Measurements from ENCODE around the gene MTSS2. TPM values are rescaled to one million over a fixed set of nuclear protein-coding genes. Genes with fewer than 3 reads are reported as not detected.

Gene MTSS2
- total RNA-seq, 1 experiment from 2014 or later = 52.0 TPM

DNA sequence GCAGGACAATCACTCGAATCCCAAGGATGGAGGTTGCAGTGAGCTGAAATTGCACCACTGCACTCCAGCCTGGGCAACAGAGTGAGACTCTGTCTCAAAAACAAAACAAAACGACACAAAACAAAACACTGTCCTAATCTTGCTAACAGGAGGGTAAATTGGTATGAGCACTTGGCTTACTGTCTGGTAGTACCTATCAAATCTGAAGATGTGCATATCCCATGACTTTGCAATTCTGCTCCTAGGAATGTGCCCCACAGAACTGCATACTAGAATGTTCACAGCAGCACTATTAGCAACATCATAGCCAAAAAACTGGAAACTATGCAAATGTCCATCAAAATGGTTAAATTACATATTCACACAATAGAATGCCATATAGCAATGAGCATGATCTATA is 15.7 kb downstream of the MTSS2 start:
- H3K9me3 ChIP-seq = no peaks in the 10 kb centered on the region
- H3K4me3 ChIP-seq = no peak overlapping the region
- peaks cover 54% of the 10 kb centered on the region for H3K36me3 ChIP-seq
- no peaks in the 10 kb centered on the region for H3K27me3 ChIP-seq
- DNase-seq = no peak

- no peak for DNase-seq
- peaks cover 54% of the 10 kb centered on the region for H3K36me3 ChIP-seq
Observed at GRCh38 chr16:70665806-70666735, 19.8 kb downstream of the MTSS2 start.

GRCh38 chr16:70665113-70665694 is 20.6 kb downstream of the MTSS2 start:
- Histone ChIP-seq H3K9me3 (no peaks in the 10 kb centered on the region), H3K36me3 (peaks cover 48% of the 10 kb centered on the region), H3K4me3 (no peak overlapping the region), H3K27me3 (no peaks in the 10 kb centered on the region)
- no peak for DNase-seq

More at GRCh38 chr16:70665806-70666735, 19.8 kb downstream of the MTSS2 start:
- Histone ChIP-seq H3K4me3 (no peak overlapping the region), H3K9me3 (no peaks in the 10 kb centered on the region), H3K27me3 (no peaks in the 10 kb centered on the region)

- peaks cover 41% of the 10 kb centered on the region for H3K36me3 ChIP-seq
- no peaks in the 10 kb centered on the region for H3K27me3 ChIP-seq
- no peak for DNase-seq
- H3K4me3 ChIP-seq = no peak overlapping the region
- no peaks in the 10 kb centered on the region for H3K9me3 ChIP-seq
Observed at GRCh38 chr16:70664325-70665112, 21.3 kb downstream of the MTSS2 start.

DNA sequence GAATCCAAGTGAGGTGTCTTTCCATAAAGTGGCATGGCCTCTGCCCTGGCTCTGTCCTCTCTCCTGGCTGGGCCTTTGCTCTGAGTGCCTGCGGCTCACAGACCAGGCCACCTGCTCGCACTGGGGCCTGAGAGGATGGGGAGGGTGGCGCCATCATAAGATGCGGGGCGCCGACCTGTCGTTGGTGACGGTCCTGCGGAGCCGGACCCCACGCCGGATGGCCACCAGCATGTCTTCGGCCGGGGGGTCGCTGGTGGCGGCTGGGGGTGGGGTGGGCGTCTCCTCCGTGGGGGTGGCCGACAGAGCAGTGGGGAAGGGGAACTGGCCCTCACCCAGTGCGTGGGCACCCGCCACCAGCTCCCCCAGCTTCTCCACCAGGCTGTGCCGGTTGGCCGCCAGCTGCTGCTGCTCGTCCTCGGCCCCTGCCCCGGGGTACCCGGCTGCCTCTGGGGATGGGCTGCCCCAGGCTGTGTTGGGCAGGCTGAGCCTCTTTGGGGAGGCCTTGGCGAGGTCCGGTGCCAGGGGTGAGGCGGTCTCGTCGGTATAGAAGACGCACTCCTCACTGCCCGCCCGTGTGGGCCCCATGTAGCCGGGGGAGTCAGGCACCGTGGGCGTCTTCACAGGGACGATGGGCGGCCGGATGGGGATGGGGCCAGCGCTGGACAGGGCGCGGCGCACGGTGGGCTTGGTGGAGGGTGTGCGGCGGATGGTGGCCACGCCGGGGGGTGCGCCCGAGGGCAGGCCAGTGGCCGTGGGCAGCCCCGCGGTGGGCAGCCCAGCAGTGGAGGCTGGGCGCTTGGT is 22.1 kb downstream of the MTSS2 start:
- H3K4me3 ChIP-seq = no peak overlapping the region
- no peaks in the 10 kb centered on the region for H3K9me3 ChIP-seq
- DNase-seq = no peak
- H3K27me3 ChIP-seq = no peaks in the 10 kb centered on the region
- H3K36me3 ChIP-seq = peaks cover 33% of the 10 kb centered on the region

GRCh38 chr16:70662991-70663523 is 22.8 kb downstream of the MTSS2 start:
- Histone ChIP-seq H3K36me3 (peaks cover 28% of the 10 kb centered on the region), H3K9me3 (no peaks in the 10 kb centered on the region), H3K4me3 (no peak overlapping the region), H3K27me3 (no peaks in the 10 kb centered on the region)
- no peak for DNase-seq

DNA sequence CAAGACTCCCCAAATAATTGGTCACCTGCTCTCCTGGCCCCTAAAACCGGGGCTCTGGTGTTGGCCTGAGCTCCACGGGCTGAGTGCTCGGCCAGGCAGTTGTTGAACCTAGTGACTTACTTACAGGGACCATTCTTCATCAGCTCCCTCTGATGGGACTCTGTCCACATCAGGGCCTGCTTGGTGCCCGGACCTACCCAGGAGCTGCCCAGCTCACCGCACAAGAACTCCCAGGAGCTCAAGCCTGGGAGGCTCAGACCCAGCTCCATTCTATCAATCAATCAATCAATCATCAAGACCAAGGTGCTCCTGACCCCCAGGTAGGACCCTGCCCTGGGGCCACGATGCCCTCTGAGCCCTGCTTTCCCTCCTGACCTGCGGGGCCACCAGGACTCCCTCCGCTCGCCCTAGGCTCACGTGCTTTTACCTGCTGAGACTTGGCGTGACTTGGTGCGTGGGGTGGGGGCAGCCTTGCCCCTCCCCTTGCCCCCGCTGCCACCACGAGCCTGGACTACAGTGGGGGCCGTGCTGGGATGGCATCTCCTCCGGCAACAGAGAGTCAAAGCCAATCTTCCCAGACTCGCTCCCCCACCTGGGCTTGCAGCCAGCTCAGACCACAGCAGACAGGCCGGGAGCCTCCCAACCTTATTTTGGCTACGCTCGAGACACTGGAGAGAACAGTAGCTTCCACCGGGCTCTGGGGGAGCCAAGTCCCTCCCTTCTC is 23.8 kb downstream of the MTSS2 start:
- no peak for DNase-seq
- Histone ChIP-seq H3K4me3 (no peak overlapping the region), H3K36me3 (peaks cover 25% of the 10 kb centered on the region), H3K9me3 (no peaks in the 10 kb centered on the region), H3K27me3 (no peaks in the 10 kb centered on the region)

- Histone ChIP-seq H3K9me3 (no peaks in the 10 kb centered on the region), H3K4me3 (no peak overlapping the region), H3K27me3 (no peaks in the 10 kb centered on the region), H3K36me3 (peaks cover 21% of the 10 kb centered on the region)
- no peak for DNase-seq
Observed at GRCh38 chr16:70661534-70661917, 24.3 kb downstream of the MTSS2 start.

- Histone ChIP-seq H3K4me3 (no peak overlapping the region), H3K27me3 (no peaks in the 10 kb centered on the region), H3K36me3 (peaks cover 15% of the 10 kb centered on the region; the same call in 1 of the 2 replicates), H3K9me3 (no peaks in the 10 kb centered on the region)
- no peak for DNase-seq
Observed at GRCh38 chr16:70660672-70661350, 25.0 kb downstream of the MTSS2 start.

DNA sequence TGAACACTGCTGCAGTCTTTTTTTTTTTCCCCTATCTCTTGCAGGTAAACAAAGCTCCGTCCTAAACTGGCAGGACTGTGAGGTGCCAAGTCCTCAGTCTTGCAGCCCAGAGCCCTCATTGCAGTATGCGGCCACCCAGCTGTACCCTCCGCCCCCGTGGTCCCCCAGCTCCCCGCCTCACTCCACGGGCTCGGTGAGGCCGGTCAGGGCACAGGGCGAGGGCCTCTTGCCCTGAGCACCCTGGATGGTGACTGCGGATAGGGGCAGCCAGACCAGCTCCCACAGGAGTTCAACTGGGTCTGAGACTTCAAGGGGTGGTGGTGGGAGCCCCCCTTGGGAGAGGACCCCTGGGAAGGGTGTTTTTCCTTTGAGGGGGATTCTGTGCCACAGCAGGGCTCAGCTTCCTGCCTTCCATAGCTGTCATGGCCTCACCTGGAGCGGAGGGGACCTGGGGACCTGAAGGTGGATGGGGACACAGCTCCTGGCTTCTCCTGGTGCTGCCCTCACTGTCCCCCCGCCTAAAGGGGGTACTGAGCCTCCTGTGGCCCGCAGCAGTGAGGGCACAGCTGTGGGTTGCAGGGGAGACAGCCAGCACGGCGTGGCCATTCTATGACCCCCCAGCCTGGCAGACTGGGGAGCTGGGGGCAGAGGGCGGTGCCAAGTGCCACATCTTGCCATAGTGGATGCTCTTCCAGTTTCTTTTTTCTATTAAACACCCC is 25.7 kb downstream of the MTSS2 start:
- no peaks in the 10 kb centered on the region for H3K9me3 ChIP-seq
- no peak overlapping the region for H3K4me3 ChIP-seq
- H3K36me3 ChIP-seq = peaks cover 13% of the 10 kb centered on the region; the same call in 1 of the 2 replicates
- no peak for DNase-seq
- no peaks in the 10 kb centered on the region for H3K27me3 ChIP-seq

GRCh38 chr16:70659546-70659945 is 26.3 kb downstream of the MTSS2 start:
- no peak overlapping the region for H3K4me3 ChIP-seq
- H3K27me3 ChIP-seq = no peaks in the 10 kb centered on the region
- H3K9me3 ChIP-seq = no peaks in the 10 kb centered on the region
- no peak for DNase-seq
- peaks cover 8% of the 10 kb centered on the region; the same call in 1 of the 2 replicates for H3K36me3 ChIP-seq

- no peak for DNase-seq
Observed at GRCh38 chr16:70658921-70659320, 26.9 kb downstream of the MTSS2 start.

DNA sequence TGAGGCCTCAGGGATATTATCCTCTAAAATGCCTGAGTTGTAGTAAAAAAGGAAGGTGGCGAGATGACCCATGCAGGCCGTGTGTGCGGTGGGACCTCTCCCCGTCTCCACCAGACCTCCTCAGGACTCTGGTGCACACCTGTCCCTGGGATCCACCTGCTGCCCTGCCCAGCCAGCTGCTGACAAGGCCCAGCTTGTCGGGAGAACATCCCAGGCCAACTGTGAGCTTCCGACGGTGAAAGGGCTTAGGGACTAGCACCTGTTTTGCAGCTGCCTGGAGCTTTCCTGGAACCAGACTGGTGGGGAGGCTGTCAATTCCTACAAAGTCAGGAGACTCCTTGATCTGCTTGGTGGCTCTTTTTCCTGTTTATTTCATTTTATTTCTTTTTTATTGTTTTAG is 27.9 kb downstream of the MTSS2 start:
- Histone ChIP-seq H3K27me3 (no peaks in the 10 kb centered on the region), H3K9me3 (no peaks in the 10 kb centered on the region), H3K36me3 (0 out of 2 replicates have a peak, but pooled peaks cover 3% of the 10 kb centered on the region), H3K4me3 (no peak overlapping the region)
- no peak for DNase-seq

More at GRCh38 chr16:70658921-70659320, 26.9 kb downstream of the MTSS2 start:
- Histone ChIP-seq H3K4me3 (no peak overlapping the region), H3K36me3 (peaks cover 6% of the 10 kb centered on the region; the same call in 1 of the 2 replicates), H3K9me3 (no peaks in the 10 kb centered on the region), H3K27me3 (no peaks in the 10 kb centered on the region)

DNA sequence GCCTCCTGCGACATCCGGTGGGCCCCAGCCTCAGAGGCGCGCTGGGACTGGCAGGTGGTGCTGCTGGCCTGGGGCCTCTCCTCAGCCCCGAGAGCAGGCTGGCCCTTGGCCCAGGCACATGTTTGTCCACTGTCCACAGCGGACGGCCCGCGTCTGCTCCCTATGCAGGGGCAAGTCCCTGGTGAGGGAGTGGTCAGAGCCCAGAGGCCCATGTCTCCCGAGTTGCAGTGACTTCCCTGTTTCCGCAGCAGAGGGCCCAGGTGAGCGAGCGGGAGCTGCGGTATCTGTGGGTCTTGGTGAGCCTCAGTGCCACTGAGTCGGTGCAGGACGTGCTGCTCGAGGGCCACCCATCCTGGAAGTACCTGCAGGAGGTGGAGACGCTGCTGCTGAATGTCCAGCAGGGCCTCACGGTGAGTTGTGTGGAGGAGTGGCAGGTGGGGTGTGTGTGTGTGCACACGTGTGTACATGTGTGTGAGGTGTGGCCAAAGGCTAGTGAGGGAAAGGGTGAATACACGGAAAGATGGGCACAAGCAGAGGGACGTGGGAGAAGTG is 29.1 kb downstream of the MTSS2 start:
- no peak overlapping the region for H3K4me3 ChIP-seq
- H3K9me3 ChIP-seq = no peaks in the 10 kb centered on the region
- no peaks in the 10 kb centered on the region for H3K36me3 ChIP-seq
- H3K27me3 ChIP-seq = no peaks in the 10 kb centered on the region
- DNase-seq = no peak
